HCT116 (cell line): ENCODE results near the gene WDFY2. TPM values are rescaled to one million over a fixed set of nuclear protein-coding genes. Genes with fewer than 3 reads are reported as not detected.

Source experiments
- ATAC-seq: fragments of 200-7000 bp; cut with Tn5 transposase; 2 replicates; pipeline ENCODE4 v1.9.1; 2020; ENCODE audit warnings: mild to moderate bottlenecking, moderate library complexity
- BruUV-seq: library from RNA; stranded (reverse); fragments of 400-500 nt; replicated peaks from 2 replicates; lab custom pipeline; 2021; lab: Mats Ljungman, UMichigan
- CTCF ChIA-PET: fragments of 300-600 bp; sonication (Branson Sonifier 250); formaldehyde crosslinking; loops from one replicate; lab custom pipeline; 2021; ENCODE audit warnings: antibody characterized with exemption; lab: Charles Lee
- POLR2A ChIA-PET: fragments of 300-600, 350-600 bp; sonication (Branson Sonifier 250); formaldehyde crosslinking; loops from one replicate; lab custom pipeline; 2021; ENCODE audit warnings: antibody characterized with exemption; lab: Charles Lee
- RAD21 ChIA-PET, 2 experiments: fragments of 300-600 bp; sonication (Branson Sonifier 250); formaldehyde crosslinking; loops; one replicate each; lab custom pipeline; 2023; ENCODE audit warnings: low total read pairs in 2 of 2; ENCODE audit not compliant: uncharacterized antibody in 2 of 2, unreplicated experiment in 2 of 2, low non-redundant PET in 1 of 2; lab: Charles Lee
- DNase-seq: peaks from one replicate; pipeline ENCODE4 v3.0.0-alpha.2; 2010; ENCODE audit warnings: low read depth, low spot score
- H2AFZ ChIP-seq: fragments of 200-600 bp; shearing (Covaris generic), sonication (generic); 2 replicates; pipeline ENCODE4 v1.6.1; 2017; ENCODE audit warnings: low read depth, mixed run types, mixed read lengths, antibody characterized with exemption, low read length; ENCODE audit not compliant: poor library complexity, severe bottlenecking
- H3K27ac ChIP-seq: 2 replicates; pipeline ENCODE4 v1.5.1; 2012; ENCODE audit warnings: low read depth, low read length
- H3K27me3 ChIP-seq: fragments of 200-600 bp; sonication (generic); 2 replicates; pipeline ENCODE4 v1.6.1; 2016; ENCODE audit warnings: mixed run types, low read length, mixed read lengths; ENCODE audit not compliant: insufficient read depth
- H3K36me3 ChIP-seq, 2 experiments: fragments of 200-500 bp in 1 of 2; fragments of 200-600 bp in 1 of 2; sonication (Bioruptor generic) in 1 of 2; sonication (generic) in 1 of 2; 2 replicates each; pipeline versions ENCODE4 v1.5.1 to v1.6.1; 2014 to 2016; ENCODE audit warnings: low read length in 2 of 2, inconsistent platforms in 1 of 2, mixed read lengths in 1 of 2, mixed run types in 1 of 2; ENCODE audit not compliant: insufficient read depth in 2 of 2, control insufficient read depth in 1 of 2
- H3K4me1 ChIP-seq, 2 experiments: fragments of 200-600 bp in 1 of 2; sonication (generic) in 1 of 2; 2 replicates each; pipeline versions ENCODE4 v1.5.1 to v1.6.1; 2012 to 2017; ENCODE audit warnings: low read length in 2 of 2, inconsistent platforms in 1 of 2, mild to moderate bottlenecking in 1 of 2, mixed read lengths in 1 of 2, mixed run types in 1 of 2, moderate library complexity in 1 of 2; ENCODE audit not compliant: insufficient read depth in 2 of 2, control insufficient read depth in 1 of 2
- H3K4me2 ChIP-seq: fragments of 200-600 bp; sonication (generic); 2 replicates; pipeline ENCODE4 v1.6.1; 2017; ENCODE audit warnings: mixed run types, low read length, mixed read lengths
- H3K4me3 ChIP-seq, 2 experiments: fragments of 200-600 bp in 1 of 2; sonication (generic) in 1 of 2; replicated peaks in 1 of 2; 2 replicates each; pipeline ENCODE4 v1.5.1; 2011 to 2016; ENCODE audit warnings: low read length in 2 of 2, control low read depth in 1 of 2, low read depth in 1 of 2, mild to moderate bottlenecking in 1 of 2, mixed read lengths in 1 of 2, mixed run types in 1 of 2
- H3K79me2 ChIP-seq: fragments of 200-600 bp; sonication (generic); 2 replicates; pipeline ENCODE4 v1.6.1; 2017; ENCODE audit warnings: mild to moderate bottlenecking, mixed run types, low read length, moderate library complexity, mixed read lengths; ENCODE audit not compliant: insufficient read depth
- H3K9ac ChIP-seq: fragments of 200-600 bp; sonication (generic); 2 replicates; pipeline ENCODE4 v1.6.1; 2016; ENCODE audit warnings: low read length, mixed read lengths
- H3K9me2 ChIP-seq: fragments of 200-600 bp; sonication (generic), shearing (Covaris generic); 2 replicates; pipeline ENCODE4 v1.6.1; 2017; ENCODE audit warnings: mixed run types, mild to moderate bottlenecking, moderate library complexity; ENCODE audit not compliant: insufficient read depth
- H3K9me3 ChIP-seq, 2 experiments: fragments of 200-500 bp in 1 of 2; fragments of 200-600 bp in 1 of 2; sonication (Bioruptor generic) in 1 of 2; sonication (generic) in 1 of 2; 2 replicates each; pipeline ENCODE4 v1.6.1; 2014 to 2017; ENCODE audit warnings: low read length in 2 of 2, mixed read lengths in 2 of 2, inconsistent platforms in 1 of 2, low read depth in 1 of 2, mild to moderate bottlenecking in 1 of 2, mixed run types in 1 of 2, moderate library complexity in 1 of 2; ENCODE audit not compliant: control insufficient read depth in 1 of 2, insufficient read depth in 1 of 2
- H4K20me1 ChIP-seq: fragments of 200-600 bp; sonication (generic), shearing (Covaris generic); 2 replicates; pipeline ENCODE4 v1.6.1; 2017; ENCODE audit warnings: mixed run types, mild to moderate bottlenecking, moderate library complexity; ENCODE audit not compliant: insufficient read depth
- CBX3 ChIP-seq: IDR thresholded peaks from 2 replicates; pipeline ENCODE4 v1.6.1; 2012; ENCODE audit warnings: low read depth
- CEBPB ChIP-seq: IDR thresholded peaks from 2 replicates; pipeline ENCODE4 v1.6.1; 2012; ENCODE audit warnings: low read depth
- CTCF ChIP-seq, 3 experiments: fragments of 200-600 bp in 1 of 3; sonication (generic) in 1 of 3; IDR thresholded peaks in 2 of 3; conservative IDR thresholded peaks in 1 of 3; 2 replicates each; pipeline ENCODE4 v1.5.1; 2012 to 2017; ENCODE audit warnings: low read depth in 2 of 3, low read length in 2 of 3, antibody characterized with exemption in 1 of 3, borderline replicate concordance in 1 of 3, control low read depth in 1 of 3, mild to moderate bottlenecking in 1 of 3, mixed read lengths in 1 of 3, mixed run types in 1 of 3, moderate library complexity in 1 of 3; ENCODE audit not compliant: insufficient read depth in 1 of 3
- ELF1 ChIP-seq: IDR thresholded peaks from 2 replicates; pipeline ENCODE4 v1.6.1; 2012; ENCODE audit warnings: low read depth, borderline replicate concordance
- EZH2 ChIP-seq: fragments of 200-600 bp; sonication (generic); IDR thresholded peaks from 2 replicates; pipeline ENCODE4 v1.6.1; 2017; ENCODE audit warnings: antibody characterized with exemption, mixed run types
- FOSL1 ChIP-seq: IDR thresholded peaks from 2 replicates; pipeline ENCODE4 v1.6.1; 2012; ENCODE audit warnings: low read depth
- JUND ChIP-seq: IDR thresholded peaks from 2 replicates; pipeline ENCODE4 v1.6.1; 2012
- MAX ChIP-seq: IDR thresholded peaks from 2 replicates; pipeline ENCODE4 v1.6.1; 2012
- POLR2A ChIP-seq: IDR thresholded peaks from 2 replicates; pipeline ENCODE4 v1.7.0; 2011; ENCODE audit warnings: borderline replicate concordance; ENCODE audit not compliant: insufficient read depth, insufficient read length; ENCODE audit errors: extremely low read depth
- POLR2AphosphoS5 ChIP-seq: IDR thresholded peaks from 2 replicates; pipeline ENCODE4 v1.6.1; 2011; ENCODE audit warnings: mild to moderate bottlenecking, low read depth, low read length, moderate library complexity
- REST ChIP-seq: IDR thresholded peaks from 2 replicates; pipeline ENCODE4 v1.6.1; 2012; ENCODE audit warnings: low read depth
- SIN3A ChIP-seq: IDR thresholded peaks from 2 replicates; pipeline ENCODE4 v1.6.1; 2012; ENCODE audit warnings: low read depth
- SP1 ChIP-seq: IDR thresholded peaks from 2 replicates; pipeline ENCODE4 v1.6.1; 2012; ENCODE audit warnings: low read depth
- ZBTB33 ChIP-seq: IDR thresholded peaks from 2 replicates; pipeline ENCODE4 v1.6.1; 2011; ENCODE audit warnings: mild to moderate bottlenecking, low read length, moderate library complexity; ENCODE audit not compliant: insufficient replicate concordance; ENCODE audit errors: extremely low read depth
- ZNF274 ChIP-seq: fragments of 200-500 bp; sonication (Bioruptor generic); IDR thresholded peaks from 2 replicates; pipeline ENCODE4 v1.6.1; 2014; ENCODE audit warnings: mild to moderate bottlenecking, low read depth, low read length, inconsistent platforms
- intact Hi-C: fragments of 100-400 bp; cut with micrococcal nuclease; formaldehyde crosslinking; loops from 2 replicates; pipeline ENCODE4 v1.10.0; 2022
- total RNA-seq: library from RNA; stranded (reverse); gene quantifications from one replicate; pipeline ENCODE4 v1.2.1, GENCODE V29; 2021; ENCODE audit not compliant: unreplicated experiment

Gene WDFY2
- total RNA-seq, 1 experiment from 2014 or later = 6.1 TPM

- Histone ChIP-seq H3K9ac (no peak overlapping the region), H3K27ac (no peak overlapping the region), H4K20me1 (no peaks in the 10 kb centered on the region), H3K27me3 (no peaks in the 10 kb centered on the region), H3K4me1 (peaks cover 3 to 15% of the 10 kb centered on the region in 2 experiments; a peak in 2 of 4 replicates), H3K4me2 (no peak overlapping the region), H2AFZ (no peak overlapping the region), H3K79me2 (no peaks in the 10 kb centered on the region), H3K9me3 (no peaks in the 10 kb centered on the region), H3K36me3 (no peaks in the 10 kb centered on the region), H3K9me2 (no peaks in the 10 kb centered on the region), H3K4me3 (no peak overlapping the region)
- ChIA-PET CTCF (no interaction called here), RAD21 (no interaction called here), POLR2A (no interaction called here)
- no TSS peak for BruUV-seq
- DNase-seq (no peak), ATAC-seq (no peak)
- TF ChIP-seq JUND (no peak), CEBPB (no peak), ZNF274 (no peak), CBX3 (no peak), MAX (no peak), EZH2 (no peak), SP1 (no peak), REST (no peak), ELF1 (no peak), ZBTB33 (no peak), POLR2A (no peak), CTCF (IDR thresholded peaks at IDR 0.05 in 2 of 3, conservative IDR thresholded peaks at IDR 0.05 in 1 of 3; ENCODE audit: borderline replicate concordance in 1 of 3, insufficient read depth in 1 of 3, low read depth in 2 of 3, low read length in 2 of 3) (no peak), FOSL1 (no peak), POLR2AphosphoS5 (no peak), SIN3A (no peak)
- intact Hi-C loops = no loop called here
Measured at GRCh38 chr13:51719394-51719793, 135.1 kb downstream of the WDFY2 start.
